HG02885 (cell line): ENCODE data around the gene RNH1.

ENCODE experiments used
- ATAC-seq: cut with Tn5 transposase; IDR thresholded peaks from one replicate; pipeline ENCODE4 v1.9.1; 2021; ENCODE audit warnings: mild to moderate bottlenecking; ENCODE audit not compliant: unreplicated experiment, poor library complexity

RNH1 gene

DNA sequence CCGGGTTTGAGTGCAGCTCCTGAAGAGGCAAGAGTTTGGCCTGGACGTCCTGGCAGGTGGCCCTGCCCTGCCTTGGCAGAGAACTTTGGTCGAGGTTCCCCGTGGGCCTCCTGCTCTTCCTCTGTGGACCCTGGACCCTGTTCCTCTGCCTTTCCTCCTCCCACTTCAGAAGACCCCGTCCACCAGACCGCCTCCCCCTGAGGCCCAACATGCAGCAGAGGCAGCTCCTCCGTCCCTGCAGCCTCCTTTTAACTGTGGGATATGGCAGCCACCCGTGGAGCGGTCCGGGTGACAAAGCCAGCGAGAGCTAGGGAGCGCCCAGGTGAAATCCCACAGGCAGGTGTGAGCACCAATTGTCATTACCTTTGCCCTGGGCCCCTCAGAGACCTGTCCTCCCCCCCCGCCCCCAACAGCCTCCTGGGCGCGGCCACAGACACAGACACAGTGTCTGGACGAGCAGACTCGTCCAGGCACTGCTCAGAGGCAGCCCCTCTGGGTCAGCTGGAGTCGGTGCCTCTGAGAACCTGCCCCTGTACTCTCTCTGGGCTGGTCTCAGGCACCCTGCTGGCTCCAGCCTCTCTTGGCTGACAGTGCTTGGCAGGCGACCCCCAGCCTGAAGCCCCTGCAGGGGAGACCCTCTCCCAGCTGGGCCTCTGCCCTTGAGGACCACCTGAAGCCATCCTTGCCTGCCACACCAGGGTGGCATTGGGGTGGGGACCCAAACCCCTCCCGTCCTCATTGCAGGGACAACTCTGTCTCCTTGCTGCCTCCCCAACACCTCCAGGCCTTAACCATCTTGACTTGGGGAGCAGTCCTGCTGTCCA is 61.1 kb downstream of the RNH1 start:
- ATAC-seq, result no peak
